Erythroblast (primary cell): Measurements from ENCODE around the gene CD58.

Experiments used
- GATA1 ChIP-seq: IDR thresholded peaks from 2 replicates; pipeline ENCODE4 v1.6.1; 2011; ENCODE audit warnings: low read depth, mild to moderate bottlenecking, control low read depth, low read length, moderate library complexity
- POLR2A ChIP-seq: IDR thresholded peaks from 2 replicates; pipeline ENCODE4 v1.6.1; 2011; ENCODE audit warnings: mild to moderate bottlenecking, low read length

DNA sequence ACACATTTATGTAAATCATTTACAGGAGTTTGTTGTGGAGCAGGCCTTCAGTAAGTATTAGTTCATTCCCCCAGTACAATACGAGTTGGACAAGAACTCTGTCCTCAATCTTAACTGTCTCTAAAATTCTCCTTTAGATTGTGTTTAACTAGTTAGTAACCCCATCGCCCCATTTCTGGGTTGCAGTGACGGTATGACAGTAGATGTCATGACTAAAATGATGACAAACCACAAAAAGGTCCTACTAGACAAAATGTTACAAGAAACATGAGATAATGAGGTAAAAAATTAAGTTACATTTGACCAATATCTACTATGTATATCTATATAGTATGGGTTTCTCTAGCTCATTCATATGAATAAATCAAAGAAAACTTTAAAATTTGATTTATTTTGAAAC, 41.1 kb downstream of the CD58 start:
- TF ChIP-seq POLR2A (no peak), GATA1 (no peak)
